Activated CD8-positive, alpha-beta memory T cell treated with anti-CD3 and anti-CD28 coated beads, Interleukin-2, amount 10 ng/mL, durations not matched to agents 7 days and 5 days (primary cell): ENCODE data around the gene IL22RA2. TPM values are rescaled to one million over a fixed set of nuclear protein-coding genes. Genes with fewer than 3 reads are reported as not detected.

ENCODE experiments used
- ATAC-seq: fragments of 150-1000 bp; cut with Tn5 transposase; one replicate; pipeline ENCODE4 v1.10.0; 2021; ENCODE audit warnings: moderate library complexity
- CTCF ChIA-PET: fragments of 350-600 bp; sonication (Branson Sonifier 250); formaldehyde crosslinking; loops from one replicate; lab custom pipeline; 2021; ENCODE audit warnings: antibody characterized with exemption; lab: Charles Lee
- DNase-seq: peaks from one replicate; pipeline ENCODE4 v3.0.0-alpha.2; 2020
- H3K27ac Mint-ChIP-seq: one replicate; pipeline ENCODE4 v1.8.0; 2021; ENCODE audit warnings: mild to moderate bottlenecking, mixed read lengths
- H3K27me3 Mint-ChIP-seq: one replicate; pipeline ENCODE4 v1.8.0; 2021; ENCODE audit warnings: mixed read lengths
- H3K36me3 Mint-ChIP-seq: one replicate; pipeline ENCODE4 v1.8.0; 2021; ENCODE audit warnings: mild to moderate bottlenecking, mixed read lengths
- H3K4me1 Mint-ChIP-seq: one replicate; pipeline ENCODE4 v1.8.0; 2021; ENCODE audit warnings: mixed read lengths
- H3K4me3 Mint-ChIP-seq: one replicate; pipeline ENCODE4 v1.8.0; 2021; ENCODE audit warnings: mild to moderate bottlenecking, moderate library complexity, mixed read lengths
- H3K9me3 Mint-ChIP-seq: one replicate; pipeline ENCODE4 v1.8.0; 2022; ENCODE audit warnings: low read depth, mixed read lengths
- total RNA-seq, 2 experiments: library from RNA; stranded (reverse); gene quantifications; one replicate each; pipeline ENCODE4 v1.2.3, GENCODE V29; 2021

The IL22RA2 gene
- total RNA-seq, 2 experiments from 2014 or later: not detected

- Mint-ChIP-seq H3K27me3 (peaks cover 24% of the 10 kb centered on the region), H3K9me3 (peaks cover 25% of the 10 kb centered on the region), H3K27ac (peak overlapping the region; percentile 80), H3K4me3 (peak overlapping the region; percentile 40), H3K4me1 (peaks cover 17% of the 10 kb centered on the region), H3K36me3 (peaks cover 47% of the 10 kb centered on the region)
- peak; percentile 76 for DNase-seq
- CTCF ChIA-PET: interaction anchor here (0.8 to 1.6 kb wide), 2 partner anchors 9 to 53 kb away, joined by 3 to 4 read pairs; no protein-coding TSS in a partner anchor
- ATAC-seq: peak; percentile 91
Observed at GRCh38 chr6:137155830-137156229, 17.6 kb downstream of the IL22RA2 start.

- ATAC-seq (no peak), DNase-seq (no peak)
- CTCF ChIA-PET: interaction anchor here (1.0 kb wide), 1 partner anchor 19 kb away, joined by 6 read pairs; no protein-coding TSS in a partner anchor
Observed at GRCh38 chr6:137150072-137150471, 23.4 kb downstream of the IL22RA2 start.

GRCh38 chr6:137149035-137149393 is 24.4 kb downstream of the IL22RA2 start:
- CTCF ChIA-PET: no interaction called here
- DNase-seq (no peak), ATAC-seq (no peak)
- Mint-ChIP-seq H3K4me3 (no peak overlapping the region), H3K4me1 (no peaks in the 10 kb centered on the region), H3K27ac (no peak overlapping the region), H3K9me3 (peaks cover 6% of the 10 kb centered on the region), H3K36me3 (peaks cover 20% of the 10 kb centered on the region), H3K27me3 (peaks cover 20% of the 10 kb centered on the region)

More at GRCh38 chr6:137150072-137150471, 23.4 kb downstream of the IL22RA2 start:
- Mint-ChIP-seq H3K27ac (no peak overlapping the region), H3K9me3 (peaks cover 6% of the 10 kb centered on the region), H3K27me3 (peaks cover 16% of the 10 kb centered on the region), H3K36me3 (peaks cover 22% of the 10 kb centered on the region), H3K4me1 (peaks cover 4% of the 10 kb centered on the region), H3K4me3 (no peak overlapping the region)

GRCh38 chr6:137148306-137149034 is 25.0 kb downstream of the IL22RA2 start:
- DNase-seq (no peak), ATAC-seq (no peak)
- CTCF ChIA-PET: no interaction called here
- peaks cover 17% of the 10 kb centered on the region for H3K36me3 Mint-ChIP-seq
- H3K4me1 Mint-ChIP-seq: no peaks in the 10 kb centered on the region
- peaks cover 6% of the 10 kb centered on the region for H3K9me3 Mint-ChIP-seq
- H3K27me3 Mint-ChIP-seq: peaks cover 20% of the 10 kb centered on the region
- no peak overlapping the region for H3K27ac Mint-ChIP-seq
- H3K4me3 Mint-ChIP-seq: no peak overlapping the region

GRCh38 chr6:137147195-137147594 is 26.2 kb downstream of the IL22RA2 start:
- peaks cover 12% of the 10 kb centered on the region for H3K36me3 Mint-ChIP-seq
- no peak for DNase-seq
- peaks cover 20% of the 10 kb centered on the region for H3K27me3 Mint-ChIP-seq
- H3K9me3 Mint-ChIP-seq: peaks cover 3% of the 10 kb centered on the region
- no peak overlapping the region for H3K27ac Mint-ChIP-seq
- CTCF ChIA-PET: no interaction called here
- no peak overlapping the region for H3K4me3 Mint-ChIP-seq
- no peak for ATAC-seq
- no peaks in the 10 kb centered on the region for H3K4me1 Mint-ChIP-seq

GRCh38 chr6:137146206-137146605 is 27.2 kb downstream of the IL22RA2 start:
- Mint-ChIP-seq H3K9me3 (no peaks in the 10 kb centered on the region), H3K27ac (no peak overlapping the region), H3K4me1 (no peaks in the 10 kb centered on the region), H3K36me3 (peaks cover 9% of the 10 kb centered on the region), H3K27me3 (peaks cover 20% of the 10 kb centered on the region), H3K4me3 (no peak overlapping the region)
- ATAC-seq: no peak
- CTCF ChIA-PET: no interaction called here
- no peak for DNase-seq

- no peak overlapping the region for H3K4me3 Mint-ChIP-seq
- peaks cover 18% of the 10 kb centered on the region for H3K27me3 Mint-ChIP-seq
- H3K27ac Mint-ChIP-seq: no peak overlapping the region
- H3K9me3 Mint-ChIP-seq: no peaks in the 10 kb centered on the region
- no peak for DNase-seq
- H3K4me1 Mint-ChIP-seq: no peaks in the 10 kb centered on the region
- CTCF ChIA-PET: no interaction called here
- no peak for ATAC-seq
- H3K36me3 Mint-ChIP-seq: peaks cover 6% of the 10 kb centered on the region
Observed at GRCh38 chr6:137145421-137145820, 28.0 kb downstream of the IL22RA2 start.

- peaks cover 32% of the 10 kb centered on the region for H3K27me3 Mint-ChIP-seq
- H3K4me1 Mint-ChIP-seq: no peaks in the 10 kb centered on the region
- no peak overlapping the region for H3K27ac Mint-ChIP-seq
- CTCF ChIA-PET: no interaction called here
- ATAC-seq (no peak), DNase-seq (no peak)
- H3K36me3 Mint-ChIP-seq: peaks cover 3% of the 10 kb centered on the region
- H3K4me3 Mint-ChIP-seq: no peak overlapping the region
- peaks cover 9% of the 10 kb centered on the region for H3K9me3 Mint-ChIP-seq
Observed at GRCh38 chr6:137136065-137136464, 37.4 kb downstream of the IL22RA2 start.

GRCh38 chr6:137134483-137134882 is 39.0 kb downstream of the IL22RA2 start:
- DNase-seq: no peak
- peaks cover 3% of the 10 kb centered on the region for H3K36me3 Mint-ChIP-seq
- peaks cover 32% of the 10 kb centered on the region for H3K27me3 Mint-ChIP-seq
- ATAC-seq: no peak
- H3K9me3 Mint-ChIP-seq: peaks cover 9% of the 10 kb centered on the region
- H3K4me1 Mint-ChIP-seq: no peaks in the 10 kb centered on the region
- H3K27ac Mint-ChIP-seq: no peak overlapping the region
- CTCF ChIA-PET: interaction anchor here (0.8 to 1.0 kb wide), 2 partner anchors 137 to 281 kb away, joined by 3 read pairs; no protein-coding TSS in a partner anchor
- H3K4me3 Mint-ChIP-seq: no peak overlapping the region

GRCh38 chr6:137133122-137133521 is 40.3 kb downstream of the IL22RA2 start:
- ATAC-seq (no peak), DNase-seq (no peak)
- H3K27ac Mint-ChIP-seq: no peak overlapping the region
- H3K27me3 Mint-ChIP-seq: peaks cover 30% of the 10 kb centered on the region
- CTCF ChIA-PET: no interaction called here
- H3K9me3 Mint-ChIP-seq: peaks cover 14% of the 10 kb centered on the region
- H3K36me3 Mint-ChIP-seq: peaks cover 3% of the 10 kb centered on the region
- no peaks in the 10 kb centered on the region for H3K4me1 Mint-ChIP-seq
- H3K4me3 Mint-ChIP-seq: no peak overlapping the region

- Mint-ChIP-seq H3K36me3 (no peaks in the 10 kb centered on the region), H3K27me3 (peaks cover 14% of the 10 kb centered on the region), H3K9me3 (peaks cover 7% of the 10 kb centered on the region), H3K4me3 (no peak overlapping the region), H3K27ac (no peak overlapping the region), H3K4me1 (peaks cover under 1% of the 10 kb centered on the region)
- CTCF ChIA-PET: interaction anchor here (1.1 kb wide), 1 partner anchor 187 kb away, joined by 3 read pairs; no protein-coding TSS in a partner anchor
- ATAC-seq: no peak
- DNase-seq: no peak
Observed at GRCh38 chr6:137126875-137127485, 46.5 kb downstream of the IL22RA2 start.

GRCh38 chr6:137123078-137123477 is 50.4 kb downstream of the IL22RA2 start:
- H3K9me3 Mint-ChIP-seq: peaks cover 12% of the 10 kb centered on the region

GRCh38 chr6:137122612-137123011 is 50.8 kb downstream of the IL22RA2 start:
- H3K4me3 Mint-ChIP-seq: no peak overlapping the region
- H3K4me1 Mint-ChIP-seq: peaks cover 11% of the 10 kb centered on the region
- CTCF ChIA-PET: no interaction called here
- H3K27me3 Mint-ChIP-seq: peaks cover 3% of the 10 kb centered on the region
- peaks cover 12% of the 10 kb centered on the region for H3K9me3 Mint-ChIP-seq
- H3K27ac Mint-ChIP-seq: no peak overlapping the region
- H3K36me3 Mint-ChIP-seq: peaks cover 6% of the 10 kb centered on the region
- DNase-seq: no peak
- ATAC-seq: no peak

More at GRCh38 chr6:137123078-137123477, 50.4 kb downstream of the IL22RA2 start:
- Mint-ChIP-seq H3K27ac (no peak overlapping the region), H3K4me3 (no peak overlapping the region), H3K4me1 (peaks cover 11% of the 10 kb centered on the region), H3K27me3 (peaks cover 3% of the 10 kb centered on the region), H3K36me3 (peaks cover 6% of the 10 kb centered on the region)
- ATAC-seq (no peak), DNase-seq (no peak)
- CTCF ChIA-PET: no interaction called here
